Measurements from ENCODE around the gene LRRC37B.
"Not testable (repeated sequence)": the region's sequence is repeated elsewhere in the genome, so short reads cannot be mapped to it uniquely, and the experiment has no call there.

LRRC37B gene

DNA sequence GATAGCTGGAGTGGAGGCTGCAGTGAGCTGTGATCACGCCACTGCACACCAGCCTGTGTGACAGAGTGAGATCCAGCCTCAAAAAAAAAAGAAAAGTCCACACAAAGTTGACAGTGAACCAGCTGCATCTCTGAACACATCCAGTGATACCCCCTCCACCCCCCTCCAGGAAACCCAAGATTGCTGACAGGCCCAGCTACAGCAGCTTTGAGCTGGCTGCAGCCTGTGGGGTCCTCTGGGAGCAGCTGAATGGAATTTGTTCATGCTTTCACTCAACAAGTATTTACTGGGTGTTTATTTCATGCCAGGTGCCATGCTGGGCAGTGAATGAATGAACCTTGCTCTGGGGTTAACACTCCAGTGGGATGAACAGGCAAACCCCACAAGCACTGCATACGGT lies 56.9 kb downstream of the LRRC37B start:
- not testable (repeated sequence) for H3K36me3 ChIP-seq (ENCODE audit: control insufficient read depth in 2 of 2, insufficient read depth in 2 of 2, low read length in 2 of 2); H3K4me3 ChIP-seq (ENCODE audit: low read length in 2 of 2); H3K27me3 ChIP-seq (ENCODE audit: control insufficient read depth in 2 of 2, insufficient read depth in 2 of 2, low read length in 2 of 2); H3K9me3 ChIP-seq (ENCODE audit: control insufficient read depth in 2 of 2, low read length in 2 of 2); H3K27ac ChIP-seq (ENCODE audit: low read depth in 2 of 2, low read length in 2 of 2); H3K9ac ChIP-seq (ENCODE audit: low read depth in 1 of 2, low read length in 2 of 2); H3K4me1 ChIP-seq (ENCODE audit: control insufficient read depth in 2 of 2, insufficient read depth in 2 of 2, low read length in 2 of 2)

DNA sequence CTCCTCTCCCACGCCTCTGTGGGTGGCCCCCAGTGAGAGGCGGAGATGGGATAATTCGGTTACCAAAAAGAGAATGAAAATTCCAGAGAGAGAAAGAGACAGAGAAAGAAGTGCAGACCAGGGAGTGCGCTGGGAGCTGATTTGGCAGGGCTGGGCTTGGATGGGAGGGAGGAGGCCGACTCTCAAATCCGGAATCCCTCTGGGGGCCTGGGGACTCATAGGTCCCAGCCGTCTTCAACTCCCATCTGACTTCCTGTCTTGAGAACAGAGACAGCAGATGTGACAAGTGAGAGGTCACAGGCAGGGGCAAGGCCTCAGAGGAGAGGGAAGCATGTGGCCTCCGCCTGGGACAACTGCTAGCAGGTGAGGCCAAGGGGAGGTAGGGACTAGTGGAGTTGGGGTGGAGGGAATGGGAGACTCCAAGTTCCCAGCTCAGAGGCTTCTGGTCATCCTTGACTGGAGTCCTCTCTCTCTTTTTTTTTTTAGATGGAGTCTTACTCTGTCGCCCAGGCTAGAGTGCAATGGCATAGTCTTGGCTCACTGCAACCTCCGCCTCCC lies 59.0 kb downstream of the LRRC37B start:
- not testable (repeated sequence) for H3K4me3 ChIP-seq (ENCODE audit: low read length in 2 of 2); H3K27me3 ChIP-seq (ENCODE audit: control insufficient read depth in 2 of 2, insufficient read depth in 2 of 2, low read length in 2 of 2); H3K9me3 ChIP-seq (ENCODE audit: control insufficient read depth in 2 of 2, low read length in 2 of 2); H3K9ac ChIP-seq (ENCODE audit: low read depth in 1 of 2, low read length in 2 of 2); H3K36me3 ChIP-seq (ENCODE audit: control insufficient read depth in 2 of 2, insufficient read depth in 2 of 2, low read length in 2 of 2); H3K27ac ChIP-seq (ENCODE audit: low read depth in 2 of 2, low read length in 2 of 2); H3K4me1 ChIP-seq (ENCODE audit: control insufficient read depth in 2 of 2, insufficient read depth in 2 of 2, low read length in 2 of 2)

DNA sequence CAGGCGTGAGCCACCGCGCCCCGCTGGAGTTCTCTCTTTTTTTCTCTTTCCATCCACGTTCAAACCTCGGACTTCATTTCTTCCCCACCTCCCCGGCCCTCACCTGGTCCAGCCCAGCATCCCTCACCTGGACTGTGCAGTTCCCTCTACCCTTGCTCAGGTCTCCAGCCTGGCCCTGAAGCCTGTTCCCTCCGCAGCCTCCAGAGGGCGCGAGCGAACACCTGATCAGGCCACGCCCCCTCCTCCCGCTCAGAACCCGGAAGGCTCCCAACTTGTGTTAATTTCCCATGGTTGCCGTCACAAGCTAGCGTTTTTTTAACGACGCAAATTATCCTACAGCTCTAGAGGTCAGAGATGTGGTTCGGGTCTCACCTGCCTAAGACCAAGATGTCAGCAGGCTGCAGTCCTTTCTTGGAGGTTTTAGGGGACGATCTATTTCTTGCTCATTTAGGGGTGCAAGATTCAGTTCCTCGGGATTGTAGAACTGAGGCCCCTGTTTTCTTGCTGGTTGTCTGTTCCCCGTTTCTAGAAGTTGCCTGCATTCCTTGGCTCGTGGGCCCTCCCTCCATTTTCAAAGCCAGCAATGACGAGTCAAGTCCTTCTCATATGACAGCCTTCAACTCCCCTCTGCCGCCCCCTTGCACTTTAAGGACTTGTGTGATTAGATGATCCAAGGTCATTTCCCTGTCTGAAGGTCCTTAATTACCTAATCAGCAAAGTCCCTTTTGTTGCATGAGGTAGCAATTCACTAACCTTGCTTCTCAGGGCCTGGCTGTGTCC lies 59.9 kb downstream of the LRRC37B start:
- not testable (repeated sequence) for H3K27me3 ChIP-seq (ENCODE audit: control insufficient read depth in 2 of 2, insufficient read depth in 2 of 2, low read length in 2 of 2); H3K4me1 ChIP-seq (ENCODE audit: control insufficient read depth in 2 of 2, insufficient read depth in 2 of 2, low read length in 2 of 2); H3K36me3 ChIP-seq (ENCODE audit: control insufficient read depth in 2 of 2, insufficient read depth in 2 of 2, low read length in 2 of 2); H3K9ac ChIP-seq (ENCODE audit: low read depth in 1 of 2, low read length in 2 of 2); H3K9me3 ChIP-seq (ENCODE audit: control insufficient read depth in 2 of 2, low read length in 2 of 2); H3K27ac ChIP-seq (ENCODE audit: low read depth in 2 of 2, low read length in 2 of 2)
- H3K4me3 ChIP-seq (ENCODE audit: low read length in 2 of 2): peak overlapping the region; percentile 39 to 54

DNA sequence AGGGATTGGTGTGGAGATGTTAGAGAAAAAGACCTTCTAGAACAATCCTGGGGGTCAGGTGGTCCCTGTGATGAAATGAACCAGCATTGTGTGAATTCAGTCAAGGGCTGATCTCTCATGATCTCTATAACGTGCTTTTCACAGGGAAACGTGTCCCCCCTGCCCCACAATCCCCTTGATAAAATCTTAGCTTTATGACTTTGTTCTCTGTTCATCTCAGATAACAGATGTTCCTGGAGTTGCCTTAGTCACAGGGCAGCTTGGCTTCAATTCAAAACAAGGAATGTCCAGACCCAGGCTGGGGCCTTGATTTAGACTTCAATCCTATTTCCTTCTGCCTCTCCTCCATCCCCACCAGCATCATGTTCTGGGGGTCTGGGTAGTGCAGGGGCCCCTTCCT lies 61.9 kb downstream of the LRRC37B start:
- H3K27me3 ChIP-seq (ENCODE audit: control insufficient read depth in 2 of 2, insufficient read depth in 2 of 2, low read length in 2 of 2); H3K27ac ChIP-seq (ENCODE audit: low read depth in 2 of 2, low read length in 2 of 2); H3K4me3 ChIP-seq (ENCODE audit: low read length in 2 of 2); H3K36me3 ChIP-seq (ENCODE audit: control insufficient read depth in 2 of 2, insufficient read depth in 2 of 2, low read length in 2 of 2); H3K9me3 ChIP-seq (ENCODE audit: control insufficient read depth in 2 of 2, low read length in 2 of 2); H3K4me1 ChIP-seq (ENCODE audit: control insufficient read depth in 2 of 2, insufficient read depth in 2 of 2, low read length in 2 of 2); H3K9ac ChIP-seq (ENCODE audit: low read depth in 1 of 2, low read length in 2 of 2): not testable (repeated sequence)

DNA sequence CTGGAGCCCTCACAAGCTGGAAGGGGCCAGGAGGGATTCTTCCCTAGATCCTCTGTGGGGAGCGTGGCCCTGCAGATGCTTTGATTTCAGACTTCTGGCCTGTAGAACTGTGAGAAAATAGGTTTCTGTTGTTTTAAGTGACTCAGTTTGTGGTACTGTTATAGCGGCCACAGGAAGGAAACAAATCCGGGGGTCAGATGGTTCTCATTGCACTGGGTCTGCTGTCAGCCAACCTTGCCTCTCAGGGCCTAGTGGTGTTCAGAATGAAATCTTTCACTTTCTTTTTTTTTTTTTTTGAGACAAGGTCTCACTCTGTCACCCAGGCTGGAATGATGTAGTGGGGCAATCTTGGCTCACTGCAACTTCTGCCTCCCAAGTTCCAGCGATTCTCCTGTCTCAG lies 64.8 kb downstream of the LRRC37B start:
- H3K9ac ChIP-seq (ENCODE audit: low read depth in 1 of 2, low read length in 2 of 2); H3K4me3 ChIP-seq (ENCODE audit: low read length in 2 of 2); H3K9me3 ChIP-seq (ENCODE audit: control insufficient read depth in 2 of 2, low read length in 2 of 2); H3K27me3 ChIP-seq (ENCODE audit: control insufficient read depth in 2 of 2, insufficient read depth in 2 of 2, low read length in 2 of 2); H3K27ac ChIP-seq (ENCODE audit: low read depth in 2 of 2, low read length in 2 of 2); H3K36me3 ChIP-seq (ENCODE audit: control insufficient read depth in 2 of 2, insufficient read depth in 2 of 2, low read length in 2 of 2); H3K4me1 ChIP-seq (ENCODE audit: control insufficient read depth in 2 of 2, insufficient read depth in 2 of 2, low read length in 2 of 2): not testable (repeated sequence)

DNA sequence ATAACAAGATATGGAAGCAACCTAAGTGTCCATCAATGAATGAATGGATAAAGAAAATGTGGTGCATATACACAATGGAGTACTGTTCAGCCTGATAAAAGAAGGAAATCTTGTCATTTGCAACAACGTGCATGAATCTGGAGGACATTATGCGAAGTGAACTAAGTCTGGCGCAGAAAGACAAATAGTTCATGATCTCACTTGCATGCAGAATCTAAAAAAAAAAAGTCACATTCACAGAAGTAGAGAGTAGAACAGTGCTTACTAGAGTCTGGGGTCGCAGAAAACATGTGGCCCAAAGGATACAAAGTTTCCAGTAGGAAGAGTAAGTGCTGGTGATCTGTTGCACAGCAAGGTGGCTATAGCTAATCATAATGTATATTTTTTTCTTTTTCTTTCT lies 65.9 kb downstream of the LRRC37B start:
- H3K36me3 ChIP-seq (ENCODE audit: control insufficient read depth in 2 of 2, insufficient read depth in 2 of 2, low read length in 2 of 2); H3K27ac ChIP-seq (ENCODE audit: low read depth in 2 of 2, low read length in 2 of 2); H3K9ac ChIP-seq (ENCODE audit: low read depth in 1 of 2, low read length in 2 of 2); H3K4me1 ChIP-seq (ENCODE audit: control insufficient read depth in 2 of 2, insufficient read depth in 2 of 2, low read length in 2 of 2); H3K4me3 ChIP-seq (ENCODE audit: low read length in 2 of 2); H3K27me3 ChIP-seq (ENCODE audit: control insufficient read depth in 2 of 2, insufficient read depth in 2 of 2, low read length in 2 of 2); H3K9me3 ChIP-seq (ENCODE audit: control insufficient read depth in 2 of 2, low read length in 2 of 2): not testable (repeated sequence)

DNA sequence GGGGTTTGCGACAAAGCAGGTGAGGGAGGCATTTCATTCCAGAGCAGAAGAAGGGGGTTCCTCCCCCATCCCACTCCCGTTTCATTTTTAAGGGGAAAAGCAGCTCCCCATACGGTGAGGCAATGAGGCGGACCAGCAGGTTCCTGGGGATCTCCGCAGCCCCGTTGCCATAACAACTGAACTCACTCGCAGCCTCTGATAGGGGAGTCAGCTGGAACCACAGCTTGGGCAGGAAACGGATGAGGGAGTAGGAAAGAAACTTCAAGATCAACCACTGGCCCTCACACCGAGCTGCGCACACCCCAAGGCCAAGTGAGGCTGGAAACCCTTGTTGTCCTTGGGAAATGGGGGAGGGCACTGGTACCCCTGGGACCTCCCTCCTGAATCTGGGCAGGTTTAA lies 72.6 kb downstream of the LRRC37B start:
- H3K27ac ChIP-seq (ENCODE audit: low read depth in 2 of 2, low read length in 2 of 2): not testable (repeated sequence)

DNA sequence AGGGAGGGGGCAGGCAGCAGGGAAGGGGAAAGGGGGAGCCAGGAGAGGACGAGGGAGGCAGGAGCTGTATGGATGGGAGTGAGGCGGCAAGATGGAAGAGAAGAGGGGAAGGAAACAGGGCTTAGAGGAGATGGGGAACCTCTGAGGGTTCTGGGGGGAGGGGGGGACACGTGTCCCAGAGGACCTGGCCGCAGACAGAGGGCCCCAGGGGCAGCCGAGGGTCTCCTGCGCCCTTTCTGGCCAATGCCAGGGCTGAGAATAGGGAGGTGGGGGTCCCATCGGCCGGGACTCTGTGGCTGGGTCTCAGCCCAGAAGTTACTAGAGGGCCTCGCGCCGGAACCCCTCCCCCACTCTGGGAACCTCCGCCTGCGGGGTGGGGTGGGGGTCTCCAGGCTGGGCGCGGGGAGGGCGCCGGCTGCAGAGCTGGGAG lies 76.4 kb downstream of the LRRC37B start:
- H3K27ac ChIP-seq (ENCODE audit: low read depth in 2 of 2, low read length in 2 of 2); H3K4me1 ChIP-seq (ENCODE audit: control insufficient read depth in 2 of 2, insufficient read depth in 2 of 2, low read length in 2 of 2); H3K27me3 ChIP-seq (ENCODE audit: control insufficient read depth in 2 of 2, insufficient read depth in 2 of 2, low read length in 2 of 2); H3K9me3 ChIP-seq (ENCODE audit: control insufficient read depth in 2 of 2, low read length in 2 of 2); H3K36me3 ChIP-seq (ENCODE audit: control insufficient read depth in 2 of 2, insufficient read depth in 2 of 2, low read length in 2 of 2): not testable (repeated sequence)
- H3K9ac ChIP-seq (ENCODE audit: low read depth in 1 of 2, low read length in 2 of 2): peak overlapping the region in 1 of 2 donors; percentile 10
- peak overlapping the region; percentile 35 to 50 for H3K4me3 ChIP-seq (ENCODE audit: low read length in 2 of 2)

More for the DNA sequence above, 72.6 kb downstream of the LRRC37B start:
- not testable (repeated sequence) for H3K4me3 ChIP-seq (ENCODE audit: low read length in 2 of 2); H3K9ac ChIP-seq (ENCODE audit: low read depth in 1 of 2, low read length in 2 of 2); H3K27me3 ChIP-seq (ENCODE audit: control insufficient read depth in 2 of 2, insufficient read depth in 2 of 2, low read length in 2 of 2); H3K4me1 ChIP-seq (ENCODE audit: control insufficient read depth in 2 of 2, insufficient read depth in 2 of 2, low read length in 2 of 2); H3K9me3 ChIP-seq (ENCODE audit: control insufficient read depth in 2 of 2, low read length in 2 of 2); H3K36me3 ChIP-seq (ENCODE audit: control insufficient read depth in 2 of 2, insufficient read depth in 2 of 2, low read length in 2 of 2)

DNA sequence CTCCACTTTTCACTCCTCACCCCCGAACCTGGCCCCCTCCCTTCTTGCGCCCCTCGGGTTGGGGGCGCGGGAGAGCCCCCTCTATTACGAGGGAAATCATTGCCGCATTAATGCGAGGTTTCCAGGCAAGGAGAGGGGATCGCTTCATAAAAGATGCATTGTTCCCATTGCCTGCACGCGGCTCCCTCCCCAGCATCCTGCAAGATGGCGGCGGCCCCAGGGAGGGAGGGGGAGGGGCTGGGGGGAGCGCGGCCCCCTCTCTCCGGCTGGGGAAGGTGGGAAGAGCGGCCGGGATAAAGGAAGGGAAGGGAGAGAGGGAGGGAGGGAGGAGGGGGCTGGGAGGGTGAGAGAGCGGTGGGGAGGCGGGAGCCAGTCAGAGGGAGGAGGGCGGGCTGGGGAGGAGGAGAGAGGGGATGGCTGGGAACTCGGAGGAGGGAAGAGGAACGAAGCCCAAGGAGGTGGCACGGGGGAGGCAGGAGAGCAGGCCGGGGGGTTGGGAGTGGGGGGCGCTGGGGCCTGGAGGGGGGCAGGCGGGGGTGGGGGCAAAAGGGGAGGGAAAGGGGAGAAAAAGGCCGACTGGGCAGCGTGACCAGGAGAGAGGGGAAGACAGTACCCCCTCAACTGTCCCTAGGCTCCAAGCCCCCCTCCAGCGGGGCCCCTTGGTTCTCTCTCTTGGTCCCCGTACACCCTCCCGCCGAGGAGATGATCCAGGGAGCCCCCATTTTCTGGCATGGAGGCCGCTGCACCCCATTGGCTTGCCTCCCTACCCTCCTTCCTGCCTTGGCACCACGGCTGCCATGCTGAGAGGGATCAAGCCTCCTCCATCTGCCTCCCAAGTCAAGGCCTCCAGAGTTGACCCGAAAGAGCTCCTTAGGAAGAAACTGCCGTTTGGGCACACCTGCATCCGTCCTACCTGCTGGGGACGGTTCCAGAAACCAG lies 77.1 kb downstream of the LRRC37B start:
- H3K27ac ChIP-seq (ENCODE audit: low read depth in 2 of 2, low read length in 2 of 2): not testable (repeated sequence)

More for the DNA sequence above, 77.1 kb downstream of the LRRC37B start:
- H3K4me3 ChIP-seq (ENCODE audit: low read length in 2 of 2): peak overlapping the region in 1 of 2 donors; percentile 50
- H3K4me1 ChIP-seq (ENCODE audit: control insufficient read depth in 2 of 2, insufficient read depth in 2 of 2, low read length in 2 of 2); H3K36me3 ChIP-seq (ENCODE audit: control insufficient read depth in 2 of 2, insufficient read depth in 2 of 2, low read length in 2 of 2); H3K27me3 ChIP-seq (ENCODE audit: control insufficient read depth in 2 of 2, insufficient read depth in 2 of 2, low read length in 2 of 2); H3K9me3 ChIP-seq (ENCODE audit: control insufficient read depth in 2 of 2, low read length in 2 of 2); H3K9ac ChIP-seq (ENCODE audit: low read depth in 1 of 2, low read length in 2 of 2): not testable (repeated sequence)
